ENCODE data around the gene NT5DC1.

NT5DC1 gene

GRCh38 chr6:116286773-116287358 lies 186.2 kb downstream of the NT5DC1 start:
- no peak for TF ChIP-seq CTCF (IDR thresholded peaks at IDR 0.05; ENCODE audit: borderline replicate concordance, control extremely low read depth, extremely low read depth, insufficient read depth, missing control alignments)
- in situ Hi-C loops (cut with MboI; ENCODE audit: low sequenced_read_pairs, unreplicated experiment) = loop anchor here (25.0 kb wide), 1 partner anchor 150 kb away; no protein-coding TSS in a partner anchor
- no peak for DNase-seq (ENCODE audit: low spot score)

- in situ Hi-C loops (cut with MboI; ENCODE audit: low sequenced_read_pairs, unreplicated experiment) = loop anchor here (25.0 kb wide), 1 partner anchor 150 kb away; no protein-coding TSS in a partner anchor
- TF ChIP-seq CTCF (IDR thresholded peaks at IDR 0.05; ENCODE audit: borderline replicate concordance, control extremely low read depth, extremely low read depth, insufficient read depth, missing control alignments) = peak; percentile 66
- no peak for DNase-seq (ENCODE audit: low spot score)
These were observed 187.1 kb downstream of the NT5DC1 start for GRCh38 chr6:116287689-116288282.

GRCh38 chr6:116289876-116290275 lies 189.2 kb downstream of the NT5DC1 start:
- in situ Hi-C loops (cut with MboI; ENCODE audit: low sequenced_read_pairs, unreplicated experiment) = loop anchor here (25.0 kb wide), 1 partner anchor 147 kb away; no protein-coding TSS in a partner anchor
- no peak for TF ChIP-seq CTCF (IDR thresholded peaks at IDR 0.05; ENCODE audit: borderline replicate concordance, control extremely low read depth, extremely low read depth, insufficient read depth, missing control alignments)

GRCh38 chr6:116290799-116291198 lies 190.1 kb downstream of the NT5DC1 start:
- no peak for TF ChIP-seq CTCF (IDR thresholded peaks at IDR 0.05; ENCODE audit: borderline replicate concordance, control extremely low read depth, extremely low read depth, insufficient read depth, missing control alignments)
- in situ Hi-C loops (cut with MboI; ENCODE audit: low sequenced_read_pairs, unreplicated experiment) = loop anchor here (25.0 kb wide), 1 partner anchor 147 kb away; no protein-coding TSS in a partner anchor
- DNase-seq (ENCODE audit: low spot score) = no peak

More at GRCh38 chr6:116289876-116290275, 189.2 kb downstream of the NT5DC1 start:
- no peak for DNase-seq (ENCODE audit: low spot score)

GRCh38 chr6:116291701-116292396 lies 191.2 kb downstream of the NT5DC1 start:
- in situ Hi-C loops (cut with MboI; ENCODE audit: low sequenced_read_pairs, unreplicated experiment) = loop anchor here (25.0 kb wide), 1 partner anchor 145 kb away; no protein-coding TSS in a partner anchor
- no peak for DNase-seq (ENCODE audit: low spot score)
- no peak for TF ChIP-seq CTCF (IDR thresholded peaks at IDR 0.05; ENCODE audit: borderline replicate concordance, control extremely low read depth, extremely low read depth, insufficient read depth, missing control alignments)

- DNase-seq (ENCODE audit: low spot score) = no peak
- TF ChIP-seq CTCF (IDR thresholded peaks at IDR 0.05; ENCODE audit: borderline replicate concordance, control extremely low read depth, extremely low read depth, insufficient read depth, missing control alignments) = no peak
- in situ Hi-C loops (cut with MboI; ENCODE audit: low sequenced_read_pairs, unreplicated experiment) = loop anchor here (25.0 kb wide), 1 partner anchor 145 kb away; no protein-coding TSS in a partner anchor
These were observed 191.9 kb downstream of the NT5DC1 start for GRCh38 chr6:116292553-116292952.
